GM12872 (cell line): Measurements from ENCODE around the gene ACAD11.

Experiments
- CTCF ChIP-seq: IDR thresholded peaks from 3 replicates; pipeline ENCODE4 v1.5.1; 2011; ENCODE audit warnings: low read depth, mild to moderate bottlenecking, low read length, moderate library complexity; ENCODE audit not compliant: insufficient read depth

The ACAD11 gene

GRCh38 chr3:132622761-132623160 lies 36.8 kb downstream of the ACAD11 start:
- no peak for TF ChIP-seq CTCF

- TF ChIP-seq CTCF: no peak
These were observed 37.5 kb downstream of the ACAD11 start for GRCh38 chr3:132622148-132622547.

GRCh38 chr3:132616780-132617179 lies 42.8 kb downstream of the ACAD11 start:
- no peak for TF ChIP-seq CTCF

GRCh38 chr3:132615881-132616280 lies 43.7 kb downstream of the ACAD11 start:
- no peak for TF ChIP-seq CTCF

GRCh38 chr3:132606085-132606484 lies 53.5 kb downstream of the ACAD11 start:
- TF ChIP-seq CTCF: no peak

GRCh38 chr3:132605374-132605792 lies 54.2 kb downstream of the ACAD11 start:
- TF ChIP-seq CTCF: no peak

GRCh38 chr3:132598181-132598580 lies 61.4 kb downstream of the ACAD11 start:
- no peak for TF ChIP-seq CTCF

- TF ChIP-seq CTCF: no peak
These were observed 61.9 kb downstream of the ACAD11 start for GRCh38 chr3:132597660-132598059.
